HG03432 (cell line): ENCODE results near the gene SP6.

Source experiments
- ATAC-seq: cut with Tn5 transposase; IDR thresholded peaks from one replicate; pipeline ENCODE4 v1.9.1; 2021; ENCODE audit warnings: mild to moderate bottlenecking, moderate library complexity; ENCODE audit not compliant: unreplicated experiment

Gene SP6

GRCh38 chr17:47850692-47851573 lies at the start of gene SP6:
TSS of gene SP6 (minus strand) at chr17:47851163. CDS start at chr17:47848429, 2,734 bp downstream.
- no peak for ATAC-seq

GRCh38 chr17:47899643-47900042 lies 48.7 kb upstream of the SP6 start:
- ATAC-seq, result no peak

- ATAC-seq, result no peak
These were observed 47.3 kb upstream of the SP6 start for GRCh38 chr17:47898241-47898640.

GRCh38 chr17:47897561-47897960 lies 46.6 kb upstream of the SP6 start:
- ATAC-seq, result no peak

- ATAC-seq, result no peak
These were observed 45.9 kb upstream of the SP6 start for GRCh38 chr17:47896672-47897490.

GRCh38 chr17:47895856-47896671 lies 45.1 kb upstream of the SP6 start, which contains the start of gene SP2:
TSS of gene SP2 (plus strand) at chr17:47896236. CDS start at chr17:47896287, 51 bp downstream.
- ATAC-seq, result peak; percentile 92

GRCh38 chr17:47895347-47895855 lies 44.4 kb upstream of the SP6 start:
- no peak for ATAC-seq

GRCh38 chr17:47894498-47895346 lies 43.8 kb upstream of the SP6 start:
- no peak for ATAC-seq

- ATAC-seq, result no peak
These were observed 40.7 kb upstream of the SP6 start for GRCh38 chr17:47891545-47892088.

GRCh38 chr17:47889734-47890529 lies 39.0 kb upstream of the SP6 start:
- no peak for ATAC-seq

- ATAC-seq, result no peak
These were observed 37.3 kb upstream of the SP6 start for GRCh38 chr17:47888293-47888692.

GRCh38 chr17:47884905-47885730 lies 34.2 kb upstream of the SP6 start:
- no peak for ATAC-seq

- no peak for ATAC-seq
These were observed 33.4 kb upstream of the SP6 start for GRCh38 chr17:47884427-47884740.

- no peak for ATAC-seq
These were observed 32.8 kb upstream of the SP6 start for GRCh38 chr17:47883589-47884426.

GRCh38 chr17:47882695-47883588 lies 32.0 kb upstream of the SP6 start:
- ATAC-seq, result no peak

GRCh38 chr17:47882247-47882646 lies 31.3 kb upstream of the SP6 start:
- ATAC-seq, result no peak
